HG03135 (cell line): ENCODE data around the gene PDE4D.
"Not testable (repeated sequence)": the region's sequence is repeated elsewhere in the genome, so short reads cannot be mapped to it uniquely, and the experiment has no call there.

Experiments used
- ATAC-seq: cut with Tn5 transposase; IDR thresholded peaks from one replicate; pipeline ENCODE4 v1.9.1; 2021; ENCODE audit warnings: mild to moderate bottlenecking, moderate library complexity; ENCODE audit not compliant: unreplicated experiment

Gene PDE4D

GRCh38 chr5:59800347-59800893 lies 93.1 kb downstream of the PDE4D start:
- ATAC-seq = no peak

GRCh38 chr5:59799668-59800346 lies 93.7 kb downstream of the PDE4D start:
- ATAC-seq = peak; percentile 52

- peak; percentile 68 for ATAC-seq
These were observed 94.5 kb downstream of the PDE4D start for GRCh38 chr5:59798862-59799667.

GRCh38 chr5:59795141-59795540 lies 98.4 kb downstream of the PDE4D start:
- no peak for ATAC-seq

- no peak for ATAC-seq
These were observed 100.4 kb downstream of the PDE4D start for GRCh38 chr5:59792983-59793585.

GRCh38 chr5:59791617-59792016 lies 101.9 kb downstream of the PDE4D start:
- ATAC-seq = no peak

GRCh38 chr5:59790776-59791475 lies 102.6 kb downstream of the PDE4D start:
- ATAC-seq = no peak

GRCh38 chr5:59790376-59790775 lies 103.2 kb downstream of the PDE4D start:
- ATAC-seq = no peak

- ATAC-seq = no peak
These were observed 103.6 kb downstream of the PDE4D start for GRCh38 chr5:59789894-59790293.

GRCh38 chr5:59789197-59789596 lies 104.3 kb downstream of the PDE4D start:
- no peak for ATAC-seq

GRCh38 chr5:59786334-59786805 lies 107.2 kb downstream of the PDE4D start:
- no peak for ATAC-seq

- ATAC-seq = no peak
These were observed 107.7 kb downstream of the PDE4D start for GRCh38 chr5:59785676-59786333.

GRCh38 chr5:59784708-59785107 lies 108.8 kb downstream of the PDE4D start:
- ATAC-seq = not testable (repeated sequence)

- ATAC-seq = no peak
These were observed 110.3 kb downstream of the PDE4D start for GRCh38 chr5:59783264-59783663.

- no peak for ATAC-seq
These were observed 110.7 kb downstream of the PDE4D start for GRCh38 chr5:59782856-59783255.

- no peak for ATAC-seq
These were observed 114.1 kb downstream of the PDE4D start for GRCh38 chr5:59779453-59779852.

GRCh38 chr5:59777028-59777427 lies 116.5 kb downstream of the PDE4D start:
- ATAC-seq = no peak

- no peak for ATAC-seq
These were observed 120.2 kb downstream of the PDE4D start for GRCh38 chr5:59773294-59773693.

GRCh38 chr5:59772757-59773156 lies 120.8 kb downstream of the PDE4D start:
- ATAC-seq = no peak

- ATAC-seq = no peak
These were observed 121.3 kb downstream of the PDE4D start for GRCh38 chr5:59772206-59772605.
